Muscle of leg (tissue), 16 donors: ENCODE data around the gene DIS3L2. TPM values are rescaled to one million over a fixed set of nuclear protein-coding genes. Genes with fewer than 3 reads are reported as not detected.

ENCODE experiments used
- DNase-seq: peaks from one replicate; pipeline ENCODE4 v3.0.0; 2013
- H3K27ac ChIP-seq: one replicate; pipeline ENCODE4 v1.5.1; 2013; ENCODE audit warnings: mild to moderate bottlenecking, low read length, control low read depth
- H3K27me3 ChIP-seq: one replicate; pipeline ENCODE4 v1.6.1; 2013; ENCODE audit warnings: low read length; ENCODE audit not compliant: control insufficient read depth, insufficient read depth
- H3K36me3 ChIP-seq: one replicate; pipeline ENCODE4 v1.6.1; 2013; ENCODE audit warnings: low read length; ENCODE audit not compliant: control insufficient read depth, insufficient read depth
- H3K4me1 ChIP-seq: one replicate; pipeline ENCODE4 v1.6.1; 2013; ENCODE audit warnings: low read length; ENCODE audit not compliant: control insufficient read depth, insufficient read depth
- H3K4me3 ChIP-seq: one replicate; pipeline ENCODE4 v1.5.1; 2013; ENCODE audit warnings: low read length, control low read depth
- H3K9me3 ChIP-seq: replicated peaks from 2 replicates; pipeline ENCODE4 v1.6.1; 2013; ENCODE audit warnings: low read depth, low read length; ENCODE audit not compliant: control insufficient read depth
- WGBS: methylation state at CpG from one replicate; pipeline ENCODE4 v1.1.5; 2013; ENCODE audit warnings: missing lambda C conversion rate; ENCODE audit not compliant: insufficient coverage; 5-methylcytosine and 5-hydroxymethylcytosine counted together
- long read RNA-seq, 11 donors: transcript quantifications; one replicate each; lab custom pipeline, GENCODE V29; 2026
- polyA plus RNA-seq, 8 donors: library from polyadenylated mRNA; unstranded; fragments of 120-200 nt; gene quantifications; one replicate each; pipeline versions ENCODE4 v1.2.1 to v1.2.3, GENCODE V29; 2013; ENCODE audit warnings: inconsistent platforms in 1 of 8, low replicate concordance in 1 of 8; ENCODE audit not compliant: insufficient read length in 8 of 8, insufficient read depth in 1 of 8
- total RNA-seq: library from RNA; stranded (reverse); fragments of 120-200 nt; gene quantifications from one replicate; pipeline ENCODE4 v1.2.4, GENCODE V29; 2013

Gene DIS3L2, protein sequence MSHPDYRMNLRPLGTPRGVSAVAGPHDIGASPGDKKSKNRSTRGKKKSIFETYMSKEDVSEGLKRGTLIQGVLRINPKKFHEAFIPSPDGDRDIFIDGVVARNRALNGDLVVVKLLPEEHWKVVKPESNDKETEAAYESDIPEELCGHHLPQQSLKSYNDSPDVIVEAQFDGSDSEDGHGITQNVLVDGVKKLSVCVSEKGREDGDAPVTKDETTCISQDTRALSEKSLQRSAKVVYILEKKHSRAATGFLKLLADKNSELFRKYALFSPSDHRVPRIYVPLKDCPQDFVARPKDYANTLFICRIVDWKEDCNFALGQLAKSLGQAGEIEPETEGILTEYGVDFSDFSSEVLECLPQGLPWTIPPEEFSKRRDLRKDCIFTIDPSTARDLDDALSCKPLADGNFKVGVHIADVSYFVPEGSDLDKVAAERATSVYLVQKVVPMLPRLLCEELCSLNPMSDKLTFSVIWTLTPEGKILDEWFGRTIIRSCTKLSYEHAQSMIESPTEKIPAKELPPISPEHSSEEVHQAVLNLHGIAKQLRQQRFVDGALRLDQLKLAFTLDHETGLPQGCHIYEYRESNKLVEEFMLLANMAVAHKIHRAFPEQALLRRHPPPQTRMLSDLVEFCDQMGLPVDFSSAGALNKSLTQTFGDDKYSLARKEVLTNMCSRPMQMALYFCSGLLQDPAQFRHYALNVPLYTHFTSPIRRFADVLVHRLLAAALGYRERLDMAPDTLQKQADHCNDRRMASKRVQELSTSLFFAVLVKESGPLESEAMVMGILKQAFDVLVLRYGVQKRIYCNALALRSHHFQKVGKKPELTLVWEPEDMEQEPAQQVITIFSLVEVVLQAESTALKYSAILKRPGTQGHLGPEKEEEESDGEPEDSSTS
- total RNA-seq (19.3 TPM), polyA plus RNA-seq (10 to 100 TPM; 21.5 to 29.8 (median 24.4) TPM)
- long read RNA-seq, donor 1, partial matches to known transcripts, result 0 of 1 reads
- long read RNA-seq, donor 1, other reads (novel, unspliced or antisense), result 0 of 1 reads
- long read RNA-seq, donor 2, partial matches to known transcripts, result 0 of 1 reads
- long read RNA-seq, donor 2, other reads (novel, unspliced or antisense), result 0 of 1 reads
- long read RNA-seq, donor 3, partial matches to known transcripts, result 0 of 2 reads
- long read RNA-seq, donor 3, other reads (novel, unspliced or antisense), result 0 of 2 reads
- long read RNA-seq, donor 4, partial matches to known transcripts, result 0 of 2 reads
- long read RNA-seq, donor 4, other reads (novel, unspliced or antisense), result 0 of 2 reads
- long read RNA-seq, donor 5, result 0 reads
- long read RNA-seq, donor 6, partial matches to known transcripts, result 0 of 2 reads
- long read RNA-seq, donor 6, other reads (novel, unspliced or antisense), result 0 of 2 reads
- long read RNA-seq, donor 7, partial matches to known transcripts, result 0 of 2 reads
- long read RNA-seq, donor 7, other reads (novel, unspliced or antisense), result 0 of 2 reads
- long read RNA-seq, donor 8, full-length matches to known transcripts, result 1 of 1 reads
- long read RNA-seq, donor 8, partial matches to known transcripts, result 0 of 1 reads
- long read RNA-seq, donor 8, other reads (novel, unspliced or antisense), result 0 of 1 reads
- long read RNA-seq, donor 9, partial matches to known transcripts, result 0 of 2 reads
- long read RNA-seq, donor 9, other reads (novel, unspliced or antisense), result 0 of 2 reads
- long read RNA-seq, donor 10, result 0 reads
- long read RNA-seq, donor 11, partial matches to known transcripts, result 0 of 2 reads
- long read RNA-seq, donor 11, other reads (novel, unspliced or antisense), result 0 of 2 reads

DNA sequence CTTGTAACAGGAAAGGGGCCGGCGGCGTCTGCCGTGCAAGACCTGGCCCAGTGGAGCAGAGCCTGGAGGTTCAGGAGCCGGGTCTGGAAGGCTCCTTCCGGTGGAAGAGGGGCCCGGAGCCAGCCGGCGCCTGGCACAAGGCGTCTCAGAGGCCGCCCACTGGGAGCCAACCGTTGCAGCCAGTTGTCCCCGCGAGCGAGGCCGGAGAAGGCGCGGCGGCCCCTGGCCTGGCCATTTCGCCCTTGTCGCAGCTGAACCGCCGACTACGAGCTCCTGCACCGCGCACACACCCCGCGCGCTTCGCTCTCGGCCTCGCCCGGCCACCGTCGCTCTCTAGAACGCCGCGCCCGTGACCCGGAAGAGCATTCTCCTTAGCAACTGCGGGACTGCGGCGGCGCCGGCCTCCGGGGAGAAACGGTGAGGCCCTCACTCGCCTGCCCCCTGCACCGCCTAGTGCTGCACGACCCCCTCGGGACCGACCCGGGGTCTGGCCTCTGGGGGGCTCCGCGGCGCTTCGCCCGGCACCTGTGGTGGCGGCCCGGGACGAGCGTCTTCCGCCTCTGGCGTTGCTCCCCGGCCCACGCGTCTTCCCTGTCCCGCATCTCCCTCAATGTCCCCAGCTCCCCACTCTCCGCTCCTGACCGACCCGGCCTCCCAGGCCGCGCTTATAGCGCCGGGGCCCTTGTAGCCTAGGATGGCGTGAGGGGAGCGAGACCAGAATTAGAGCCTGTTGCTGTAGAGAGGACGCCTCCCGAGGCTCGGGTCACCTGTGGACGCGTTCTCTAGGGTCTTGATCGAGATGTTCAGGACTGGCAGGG is at the start of gene DIS3L2:
TSS of gene DIS3L2 (plus strand) at position 365 of the 818 bp plus-strand sequence. CDS start 53,215 bp downstream, outside the sequence.
- Histone ChIP-seq H3K4me1 (peaks cover 10% of the 10 kb centered on the region), H3K27me3 (no peaks in the 10 kb centered on the region), H3K9me3 (no peaks in the 10 kb centered on the region), H3K27ac (peak within 1 kb of the TSS; percentile 76), H3K4me3 (peak within 1 kb of the TSS; percentile 80), H3K36me3 (no peaks in the 10 kb centered on the region)
- 0% methylated on average over 66 of the region's 83 CpGs for WGBS
- peak; percentile 94 for DNase-seq

DNA sequence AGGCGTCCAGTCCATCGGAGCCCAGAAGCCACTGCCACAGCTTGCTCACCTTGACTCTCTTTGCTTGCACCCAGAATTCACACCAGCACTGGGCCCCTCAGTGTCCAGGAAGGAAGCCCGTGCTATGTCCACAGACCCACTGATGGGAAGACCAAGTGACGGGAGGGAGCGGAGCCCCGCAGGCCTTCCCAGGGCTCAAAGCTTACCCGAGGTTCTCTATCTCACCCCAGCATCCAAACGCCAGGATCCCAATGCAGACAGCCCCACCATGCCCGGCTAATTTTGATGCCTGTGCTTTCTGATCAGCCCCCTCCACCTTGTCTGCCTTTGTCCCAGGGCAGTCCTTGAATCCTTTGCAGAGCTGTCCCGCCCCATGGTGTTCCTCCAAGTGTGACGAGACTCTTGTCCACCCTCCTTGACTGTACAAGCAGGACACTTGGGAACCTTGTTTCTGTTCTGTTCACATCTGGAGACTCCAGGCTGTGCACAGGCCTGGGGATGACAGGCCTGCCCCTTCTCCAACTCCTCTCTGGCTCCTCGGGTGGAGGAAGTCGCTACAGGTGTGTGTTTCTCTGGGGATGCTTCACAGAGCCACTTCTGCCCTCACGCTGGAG is 47.3 kb upstream of the DIS3L2 start:
- Histone ChIP-seq H3K36me3 (no peaks in the 10 kb centered on the region), H3K9me3 (no peaks in the 10 kb centered on the region), H3K27me3 (no peaks in the 10 kb centered on the region), H3K4me3 (no peak overlapping the region), H3K4me1 (peaks cover 6% of the 10 kb centered on the region), H3K27ac (no peak overlapping the region)
- WGBS, result 78% methylated on average over 10 of the region's 14 CpGs
- no peak for DNase-seq

DNA sequence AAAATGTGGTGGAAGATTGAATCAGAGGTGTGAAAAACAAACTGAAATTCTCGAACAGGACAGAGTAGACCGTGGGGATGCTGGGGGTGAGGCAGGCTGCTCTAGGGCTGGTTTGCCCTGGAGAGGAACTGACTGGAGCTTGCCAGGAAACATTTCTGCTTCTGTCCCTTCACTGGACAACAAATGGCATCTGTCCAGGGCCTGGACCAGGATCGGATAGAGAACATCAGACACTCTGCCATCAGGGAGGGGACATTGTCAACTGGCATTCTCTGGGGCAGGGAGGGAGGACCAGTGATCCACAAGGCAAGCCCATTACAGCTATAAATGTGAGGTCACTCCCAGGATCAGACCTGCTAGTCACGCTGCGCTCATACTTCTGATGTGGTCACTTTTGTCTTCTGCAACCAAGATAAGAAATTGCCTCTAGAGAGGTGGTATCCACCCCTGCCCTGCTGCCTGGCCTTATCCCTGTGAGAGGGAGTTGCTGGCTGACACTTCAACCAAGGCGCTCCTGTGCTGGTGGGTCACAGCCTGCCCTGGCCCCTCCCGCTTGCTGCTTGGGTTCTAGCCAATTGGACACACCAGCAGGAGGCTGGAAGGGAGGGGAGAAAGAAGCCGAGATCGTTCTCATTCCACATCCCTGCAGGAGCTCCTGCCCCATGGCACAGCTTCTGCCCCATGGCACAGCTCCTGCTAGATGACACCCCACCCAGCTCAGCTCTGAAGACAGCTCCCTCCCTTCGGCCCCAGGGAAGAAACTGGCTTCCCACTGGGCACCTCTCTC is 44.0 kb upstream of the DIS3L2 start:
- WGBS, result 48% methylated on average over 4 of the region's 10 CpGs
- Histone ChIP-seq H3K36me3 (no peaks in the 10 kb centered on the region), H3K9me3 (no peaks in the 10 kb centered on the region), H3K4me3 (no peak overlapping the region), H3K4me1 (peaks cover 11% of the 10 kb centered on the region), H3K27ac (no peak overlapping the region), H3K27me3 (no peaks in the 10 kb centered on the region)
- DNase-seq, result peak; percentile 50

DNA sequence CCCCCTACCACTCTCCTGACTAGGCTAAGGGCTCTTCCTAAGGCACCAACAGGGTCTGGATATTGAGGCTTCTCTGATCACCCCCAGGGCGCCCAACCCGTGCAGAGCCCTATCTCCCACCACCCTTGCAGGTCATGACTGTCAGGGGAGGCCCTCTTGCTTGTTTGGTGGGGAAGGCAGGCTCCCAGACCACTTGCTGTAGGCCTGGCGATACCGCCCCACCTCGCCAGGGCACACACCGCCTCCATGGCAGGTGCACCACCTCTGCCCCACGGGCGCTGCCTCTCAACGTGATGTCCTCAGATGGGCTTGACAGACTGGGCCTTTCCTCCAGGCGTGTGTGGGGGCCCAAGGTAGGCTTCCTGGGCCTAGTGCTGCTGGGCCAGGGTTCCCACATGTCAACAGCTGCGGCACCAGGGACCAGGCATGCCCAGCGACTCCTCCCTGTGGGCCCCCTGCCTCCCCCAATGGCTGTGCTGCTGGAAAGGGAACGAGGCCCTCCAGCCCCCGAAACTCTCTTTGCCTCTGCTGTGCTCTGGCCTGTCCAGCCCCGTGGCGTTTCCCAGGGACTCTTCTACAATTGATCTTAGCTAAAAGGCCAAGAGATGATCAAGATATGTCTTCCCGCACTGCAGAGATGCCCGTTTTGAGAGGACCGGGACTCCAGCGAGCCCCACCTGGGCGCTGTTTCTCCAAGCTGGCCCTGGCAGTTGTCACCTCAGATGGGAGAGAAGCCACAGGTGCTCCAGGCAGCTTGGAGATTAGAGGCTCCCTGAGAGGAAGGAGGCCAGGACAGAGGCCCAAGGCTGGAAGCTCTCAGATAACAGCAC is 42.8 kb upstream of the DIS3L2 start:
- H3K36me3 ChIP-seq, result peaks cover 4% of the 10 kb centered on the region
- no peak for DNase-seq
- H3K27me3 ChIP-seq, result peaks cover 5% of the 10 kb centered on the region
- 88% methylated on average over 19 of the region's 21 CpGs for WGBS
- H3K4me3 ChIP-seq, result no peak overlapping the region
- H3K4me1 ChIP-seq, result peaks cover 17% of the 10 kb centered on the region
- H3K9me3 ChIP-seq, result no peaks in the 10 kb centered on the region
- no peak overlapping the region for H3K27ac ChIP-seq

DNA sequence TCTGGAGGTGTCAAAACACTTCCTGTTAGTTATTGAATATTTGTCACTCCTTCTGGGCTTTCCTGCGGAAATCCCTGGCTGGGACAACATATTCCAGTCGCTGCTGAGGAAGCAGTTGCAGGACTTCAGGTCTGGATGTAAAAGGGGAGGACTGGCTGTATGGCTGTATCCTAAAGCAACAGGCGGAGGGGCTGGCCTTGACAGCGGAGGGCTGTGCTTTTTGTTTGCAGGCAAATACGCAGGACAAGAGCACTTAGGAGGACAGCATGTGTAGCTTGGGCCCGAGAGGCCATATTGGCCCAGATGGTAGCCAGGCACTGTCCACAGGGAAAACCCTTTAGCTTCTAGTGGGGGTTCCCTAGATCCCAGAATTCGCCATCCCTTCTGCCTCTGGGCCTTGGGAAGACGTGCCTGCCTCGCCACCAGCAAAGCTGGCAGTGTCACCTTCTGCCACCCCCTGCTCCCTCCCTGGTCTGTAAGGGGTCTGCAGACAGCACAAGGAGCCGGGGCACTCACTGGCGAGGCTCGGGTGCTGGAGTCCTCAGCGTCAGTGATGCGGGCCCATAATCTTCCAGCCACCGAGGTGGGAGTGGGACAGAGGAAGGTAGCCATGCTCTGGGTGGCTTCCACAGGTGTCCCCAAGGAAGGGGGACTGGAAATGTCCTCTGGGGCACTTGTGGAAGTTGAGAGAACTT is 42.0 kb upstream of the DIS3L2 start:
- Histone ChIP-seq H3K4me3 (no peak overlapping the region), H3K9me3 (no peaks in the 10 kb centered on the region), H3K4me1 (peaks cover 17% of the 10 kb centered on the region), H3K27ac (no peak overlapping the region), H3K36me3 (peaks cover 7% of the 10 kb centered on the region), H3K27me3 (peaks cover 12% of the 10 kb centered on the region)
- DNase-seq, result no peak
- 78% methylated on average over 10 of the region's 15 CpGs for WGBS

DNA sequence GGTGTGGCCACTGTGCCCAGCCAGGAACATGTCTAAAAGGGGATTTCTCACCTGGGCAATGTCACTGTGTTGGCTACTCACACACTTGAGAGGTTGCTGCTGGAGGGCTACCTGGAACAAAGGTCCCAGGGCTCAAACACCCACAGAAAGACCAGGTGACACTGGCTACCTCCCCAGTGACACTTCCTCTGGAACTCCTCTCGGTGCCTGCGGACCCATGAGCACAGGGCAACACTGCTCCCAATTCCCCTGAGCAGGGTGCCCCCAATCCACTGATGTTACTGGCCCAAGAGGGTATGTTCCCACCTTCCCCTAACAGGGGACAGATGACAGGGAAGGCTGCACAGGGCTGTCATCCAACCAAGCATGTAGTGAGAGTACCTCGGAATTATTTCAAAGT is 41.1 kb upstream of the DIS3L2 start:
- H3K27me3 ChIP-seq, result peaks cover 19% of the 10 kb centered on the region
- no CpG with 5 or more reads among the region's 3 CpGs for WGBS
- peaks cover 7% of the 10 kb centered on the region for H3K36me3 ChIP-seq
- H3K4me1 ChIP-seq, result peaks cover 22% of the 10 kb centered on the region
- no peak overlapping the region for H3K27ac ChIP-seq
- no peak overlapping the region for H3K4me3 ChIP-seq
- no peak for DNase-seq
- no peaks in the 10 kb centered on the region for H3K9me3 ChIP-seq

DNA sequence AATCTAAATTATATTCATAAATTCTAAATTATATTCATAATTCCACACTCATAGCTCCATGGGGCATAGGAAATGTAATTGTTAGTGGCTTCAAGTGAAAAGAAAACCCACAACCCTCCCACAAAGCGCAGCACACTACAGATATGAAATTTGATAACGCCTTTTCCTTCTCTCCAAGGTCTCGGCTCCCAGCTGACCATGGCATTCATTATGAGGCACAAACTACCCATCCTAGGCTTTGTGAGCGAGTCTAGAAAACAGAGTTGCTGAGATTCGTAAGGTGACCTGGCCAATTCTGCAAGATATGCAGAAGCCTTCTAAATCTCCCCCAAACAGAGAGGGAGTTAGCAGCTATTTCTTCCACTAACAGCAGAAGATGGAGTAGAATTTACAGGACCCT is 40.7 kb upstream of the DIS3L2 start:
- Histone ChIP-seq H3K27me3 (peaks cover 23% of the 10 kb centered on the region), H3K4me1 (peaks cover 27% of the 10 kb centered on the region), H3K27ac (no peak overlapping the region), H3K36me3 (peaks cover 7% of the 10 kb centered on the region), H3K4me3 (no peak overlapping the region), H3K9me3 (no peaks in the 10 kb centered on the region)
- DNase-seq, result no peak
- WGBS, result 100% methylated on average over 1 of the region's 5 CpGs
